ENCODE data around the gene NPFF.

The NPFF gene

DNA sequence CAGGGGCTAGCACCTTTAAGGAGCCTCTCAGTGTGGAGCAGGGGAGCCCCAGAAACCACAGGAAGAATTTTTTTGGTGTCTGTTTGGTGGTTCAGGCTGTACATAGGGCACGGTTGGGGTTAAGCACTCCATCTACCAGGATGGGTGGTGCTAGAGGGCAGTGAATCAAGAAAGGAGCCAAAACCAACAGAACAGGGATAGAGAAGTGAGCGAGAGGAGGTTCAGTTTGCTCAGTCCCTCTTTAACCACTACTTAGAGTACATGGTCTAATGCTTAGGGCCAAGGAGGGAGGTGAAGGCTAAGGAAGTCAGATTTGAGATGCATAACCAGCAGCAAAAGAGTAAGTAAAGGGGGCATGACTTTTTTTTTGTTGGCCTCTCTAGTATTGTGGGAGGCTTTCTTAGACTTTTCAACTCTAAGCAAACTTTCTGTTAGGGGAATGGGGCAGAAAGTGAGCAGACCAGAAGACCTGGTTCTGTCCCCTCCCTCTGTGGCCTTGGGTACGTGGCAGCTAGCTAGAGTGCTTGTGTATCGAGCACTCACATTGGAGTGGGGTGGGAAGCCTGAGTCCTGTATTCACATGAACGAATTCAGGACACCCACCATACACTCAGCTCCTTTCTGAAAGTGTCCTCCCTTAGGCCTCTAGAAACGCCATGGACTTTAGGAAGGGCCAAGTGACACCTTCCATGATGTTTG lies 6.6 kb upstream of the NPFF start:
- no peak for DNase-seq

DNA sequence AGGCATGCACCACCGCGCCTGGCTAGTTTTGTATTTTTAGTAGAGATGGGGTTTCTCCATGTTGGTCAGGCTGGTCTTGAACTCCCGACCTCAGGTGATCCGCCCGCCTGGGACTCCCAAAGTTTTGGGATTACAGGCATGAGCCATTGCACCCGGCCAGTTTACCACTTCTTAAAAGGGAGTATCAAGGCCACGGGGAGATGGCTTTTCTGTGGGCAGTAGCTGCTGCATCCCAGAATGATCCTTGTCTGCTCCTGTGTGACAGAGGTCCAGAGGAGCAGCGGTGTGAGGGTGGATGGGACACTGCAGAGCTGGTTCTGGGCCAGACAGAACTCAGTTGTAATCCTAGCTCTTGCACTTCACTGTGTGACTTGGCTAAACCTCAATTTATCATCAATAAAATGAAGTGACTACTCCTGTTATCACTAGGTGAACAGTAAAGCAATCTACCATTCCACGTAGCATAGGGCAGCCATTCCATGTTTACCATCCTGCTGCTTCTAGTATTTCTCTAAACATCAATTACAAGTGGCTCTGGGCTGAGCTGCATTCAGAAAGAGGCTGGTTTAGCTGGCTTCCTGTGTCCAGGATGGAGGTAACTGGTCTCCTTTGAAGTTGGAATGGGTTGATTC lies 3.0 kb upstream of the NPFF start:
- no peak for DNase-seq

DNA sequence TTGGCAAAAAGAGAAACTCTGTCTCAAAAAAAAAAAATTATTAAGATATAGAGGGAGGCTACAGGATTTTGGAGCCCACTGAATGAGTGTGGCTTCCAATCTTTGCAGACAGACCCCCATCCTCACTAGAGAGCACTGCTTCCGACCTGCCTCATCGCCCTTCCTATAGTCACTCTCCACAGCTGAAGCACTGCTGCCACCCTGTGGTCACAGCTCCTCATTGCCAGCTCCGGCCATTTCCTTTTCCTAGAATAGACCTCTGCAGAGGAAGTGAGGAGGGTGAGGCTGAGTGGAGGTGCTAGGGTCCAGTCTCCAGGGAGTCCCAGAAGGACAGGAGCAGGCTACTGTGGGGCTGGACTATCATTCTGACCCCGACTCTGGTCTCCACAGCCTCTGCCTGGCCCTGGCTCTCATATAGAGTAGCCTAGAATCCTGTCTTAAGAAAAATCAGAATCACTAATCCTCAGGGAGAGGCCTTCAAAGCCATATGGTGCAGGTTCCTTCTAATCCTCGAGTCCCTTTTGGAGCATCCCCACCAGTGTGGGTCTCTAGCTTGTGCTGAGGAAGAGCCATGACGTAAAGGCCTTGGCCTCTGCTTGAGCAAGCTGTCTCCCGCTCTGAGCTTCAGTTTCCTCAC lies 1.4 kb upstream of the NPFF start:
- DNase-seq: peak; percentile 76

DNA sequence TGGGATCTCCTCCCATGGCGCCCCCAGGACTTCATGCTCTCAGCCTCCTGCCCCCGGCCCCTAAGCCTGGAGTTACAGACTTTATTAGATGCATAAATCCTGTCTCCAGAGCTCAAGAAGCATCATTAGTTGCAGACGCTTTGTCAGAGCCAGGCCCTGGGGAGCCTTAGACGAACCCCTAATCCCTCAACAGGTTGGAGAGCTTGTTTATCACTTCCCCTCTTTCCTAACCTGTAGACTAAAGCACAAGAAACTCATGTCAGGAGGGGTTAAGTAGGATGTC lies 260 bp upstream of the NPFF start:
- no peak for DNase-seq

DNA sequence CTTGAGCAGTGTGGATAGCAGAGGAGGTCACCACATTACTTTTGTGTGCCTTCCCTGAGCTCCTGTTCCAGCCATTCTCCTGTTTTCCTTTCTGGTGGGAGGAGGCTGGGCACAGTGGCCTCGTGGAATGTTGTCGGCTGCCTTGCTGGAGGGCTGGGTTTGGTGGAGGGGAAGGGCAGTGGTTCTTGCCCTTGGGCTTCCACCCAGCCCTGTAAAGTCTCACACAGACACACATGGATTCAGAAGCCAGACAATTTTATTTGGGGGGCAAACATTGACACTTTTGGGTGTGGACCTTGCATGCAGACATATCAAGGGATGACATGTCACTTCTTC lies 866 bp downstream of the NPFF start:
- DNase-seq: no peak

DNA sequence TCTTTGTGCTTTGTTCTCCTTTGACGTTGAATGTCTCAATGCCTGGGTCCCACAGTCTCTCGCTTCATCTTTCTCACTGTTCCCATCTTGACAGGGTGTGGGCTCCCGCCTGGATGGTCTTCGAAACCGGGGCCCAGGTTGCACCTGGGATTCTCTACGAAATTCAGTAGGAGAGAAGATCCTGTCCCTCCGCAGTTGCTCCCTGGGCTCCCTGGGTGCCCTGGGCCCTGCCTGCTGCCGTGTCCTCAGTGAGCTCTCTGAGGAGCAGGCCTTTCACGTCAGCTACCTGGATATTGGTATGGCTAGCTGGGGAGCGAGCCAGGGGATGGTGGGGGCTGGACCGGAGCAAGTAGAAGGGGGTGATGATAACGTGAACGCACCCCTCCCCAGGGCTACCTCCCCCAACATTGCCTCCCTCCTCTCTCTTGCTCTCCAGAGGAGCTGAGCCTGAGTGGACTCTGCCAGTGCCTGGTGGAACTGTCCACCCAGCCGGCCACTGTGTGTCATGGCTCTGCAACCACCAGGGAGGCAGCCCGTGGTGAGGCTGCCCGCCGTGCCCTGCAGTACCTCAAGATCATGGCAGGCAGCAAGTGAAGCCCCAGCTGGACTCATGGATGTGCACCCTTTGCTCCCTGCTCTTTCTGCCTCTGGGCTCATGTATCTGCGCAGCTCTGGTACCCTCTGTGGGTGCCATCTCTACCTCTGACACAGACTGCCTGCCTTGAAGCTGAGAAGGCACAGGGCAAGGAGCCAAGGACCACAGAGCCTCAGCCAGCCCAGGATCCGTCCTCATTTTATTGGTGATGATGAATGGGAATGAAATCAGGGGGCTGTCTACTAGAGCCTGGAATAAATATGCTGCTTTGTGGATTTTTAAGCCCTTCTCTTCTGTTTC lies 1.5 kb downstream of the NPFF start:
- no peak for DNase-seq

DNA sequence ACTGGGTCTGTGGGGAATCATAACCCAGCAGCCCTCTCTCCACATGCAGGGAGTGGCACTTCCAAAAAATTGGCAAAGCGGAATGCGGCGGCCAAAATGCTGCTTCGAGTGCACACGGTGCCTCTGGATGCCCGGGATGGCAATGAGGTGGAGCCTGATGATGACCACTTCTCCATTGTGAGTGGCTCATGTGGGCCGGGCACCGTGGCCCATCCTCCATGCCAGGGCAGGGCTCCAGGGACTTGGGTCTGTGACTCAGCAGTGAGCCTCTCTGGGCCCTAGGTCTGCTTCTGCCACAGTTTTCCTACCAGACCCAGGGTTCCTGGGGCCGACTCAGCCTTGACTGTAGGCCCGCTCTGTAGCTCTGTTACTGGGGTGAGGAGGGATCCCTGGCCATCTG lies 2.2 kb downstream of the NPFF start:
- no peak for DNase-seq

DNA sequence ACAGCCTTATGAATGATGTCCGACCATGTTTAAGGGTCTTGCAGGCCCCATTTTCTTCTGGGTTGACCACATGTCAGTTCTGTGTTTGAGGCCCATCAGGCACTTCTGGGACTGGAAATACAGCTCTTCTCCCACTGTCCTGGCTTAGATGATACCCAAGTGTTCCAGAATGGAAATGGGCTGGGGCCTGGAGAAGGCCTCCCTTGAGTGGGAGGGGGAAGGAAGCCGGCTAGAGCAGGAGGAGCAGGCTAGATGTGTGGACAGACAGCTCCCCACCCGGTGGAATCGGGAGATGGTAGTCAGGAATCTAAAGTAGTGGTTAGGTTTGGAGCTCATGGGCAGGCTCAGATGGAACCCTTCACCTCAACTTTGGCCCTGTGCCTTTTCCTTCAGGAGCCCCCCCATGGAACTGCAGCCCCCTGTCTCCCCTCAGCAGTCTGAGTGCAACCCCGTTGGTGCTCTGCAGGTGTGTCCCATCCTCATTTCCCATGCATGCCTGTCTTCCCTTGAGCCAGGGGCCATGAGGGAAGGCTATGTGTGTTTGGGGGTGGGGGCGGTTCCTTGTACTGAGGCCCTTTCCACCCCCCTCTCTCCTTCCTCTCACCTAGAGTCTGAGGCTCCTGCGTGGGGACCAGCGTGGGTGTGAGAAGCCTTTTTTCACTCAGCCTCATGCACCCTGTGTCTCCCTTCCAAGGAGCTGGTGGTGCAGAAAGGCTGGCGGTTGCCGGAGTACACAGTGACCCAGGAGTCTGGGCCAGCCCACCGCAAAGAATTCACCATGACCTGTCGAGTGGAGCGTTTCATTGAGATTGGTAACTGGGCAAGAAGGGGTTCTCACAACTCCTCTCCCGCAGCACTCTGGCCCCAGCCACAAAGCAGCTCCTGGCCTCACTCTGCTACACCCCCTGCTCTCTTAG lies 3.0 kb downstream of the NPFF start:
- no peak for DNase-seq

DNA sequence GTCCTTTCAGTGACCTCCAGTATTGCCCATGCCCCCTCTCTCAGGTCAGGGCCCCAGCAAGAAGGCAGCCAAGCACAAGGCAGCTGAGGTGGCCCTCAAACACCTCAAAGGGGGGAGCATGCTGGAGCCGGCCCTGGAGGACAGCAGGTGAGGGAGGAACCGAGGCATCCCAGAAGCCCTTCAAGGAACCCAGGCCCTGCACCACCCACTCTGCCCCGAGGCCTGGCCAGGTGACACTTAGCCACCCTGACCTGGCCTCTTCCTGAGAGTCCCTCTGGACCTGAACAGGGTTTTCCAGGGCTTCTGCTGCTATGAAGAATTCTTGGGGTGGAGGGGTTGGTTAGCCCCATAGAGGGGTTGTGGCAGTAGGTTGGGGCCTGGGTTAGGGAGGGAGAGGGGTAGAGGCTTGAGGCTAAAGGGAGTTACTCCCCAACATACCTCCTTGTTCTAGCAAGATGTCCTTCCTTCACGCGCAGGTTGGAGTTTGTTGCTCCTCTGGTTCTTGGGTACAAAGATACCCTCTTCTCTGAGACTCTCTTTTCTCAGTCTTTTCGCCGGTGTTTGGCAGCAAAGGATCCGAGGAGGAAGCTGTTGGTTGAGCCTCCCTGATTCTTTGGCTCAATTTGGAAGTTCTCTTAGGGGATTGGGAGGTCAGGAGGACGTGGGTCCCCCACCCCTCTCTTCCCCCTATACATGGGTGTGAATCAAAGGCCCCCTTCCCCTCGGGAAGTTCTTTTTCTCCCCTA lies 4.1 kb downstream of the NPFF start:
- DNase-seq: no peak

DNA sequence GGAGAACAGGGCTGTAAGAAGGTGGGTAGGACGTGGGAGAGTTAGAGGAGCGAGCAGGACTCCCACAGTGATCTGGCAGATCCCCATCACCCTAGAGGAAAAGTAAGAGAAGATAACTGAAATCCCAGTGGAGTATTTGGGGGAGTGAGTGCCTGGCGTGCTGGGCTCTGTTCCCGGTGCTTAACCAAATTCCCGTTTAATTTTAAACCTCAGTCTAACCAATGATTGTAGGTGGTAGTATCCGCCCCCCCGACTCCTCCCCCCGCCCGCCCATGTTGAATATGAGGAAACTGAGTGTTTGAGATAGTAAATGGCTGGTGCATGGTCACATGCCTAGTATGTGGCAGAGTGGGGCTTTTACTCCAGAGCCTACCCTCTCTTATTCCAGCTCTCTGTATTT lies 5.0 kb downstream of the NPFF start:
- DNase-seq: no peak

DNA sequence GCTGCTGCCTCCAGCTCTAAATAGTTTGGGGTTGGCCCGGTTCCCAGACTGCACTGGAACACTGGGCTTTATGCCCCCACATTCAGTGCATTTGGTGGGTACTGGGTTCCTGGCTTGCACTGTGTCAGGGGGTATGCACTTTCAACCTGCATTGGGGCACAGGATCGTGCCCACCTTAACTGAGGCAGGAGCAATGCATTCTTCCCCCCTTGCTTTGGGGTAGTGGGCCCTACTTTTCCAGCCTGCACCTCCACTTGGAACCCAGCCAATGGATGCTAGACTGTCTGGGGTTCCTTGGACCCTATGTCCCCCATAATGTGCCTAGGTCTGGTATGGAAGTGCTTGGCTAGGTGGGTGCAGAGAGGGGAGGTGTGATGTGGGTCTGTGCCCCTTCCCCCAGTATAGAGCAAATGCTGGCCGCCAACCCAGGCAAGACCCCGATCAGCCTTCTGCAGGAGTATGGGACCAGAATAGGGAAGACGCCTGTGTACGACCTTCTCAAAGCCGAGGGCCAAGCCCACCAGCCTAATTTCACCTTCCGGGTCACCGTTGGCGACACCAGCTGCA lies 5.6 kb downstream of the NPFF start:
- no peak for DNase-seq

DNA sequence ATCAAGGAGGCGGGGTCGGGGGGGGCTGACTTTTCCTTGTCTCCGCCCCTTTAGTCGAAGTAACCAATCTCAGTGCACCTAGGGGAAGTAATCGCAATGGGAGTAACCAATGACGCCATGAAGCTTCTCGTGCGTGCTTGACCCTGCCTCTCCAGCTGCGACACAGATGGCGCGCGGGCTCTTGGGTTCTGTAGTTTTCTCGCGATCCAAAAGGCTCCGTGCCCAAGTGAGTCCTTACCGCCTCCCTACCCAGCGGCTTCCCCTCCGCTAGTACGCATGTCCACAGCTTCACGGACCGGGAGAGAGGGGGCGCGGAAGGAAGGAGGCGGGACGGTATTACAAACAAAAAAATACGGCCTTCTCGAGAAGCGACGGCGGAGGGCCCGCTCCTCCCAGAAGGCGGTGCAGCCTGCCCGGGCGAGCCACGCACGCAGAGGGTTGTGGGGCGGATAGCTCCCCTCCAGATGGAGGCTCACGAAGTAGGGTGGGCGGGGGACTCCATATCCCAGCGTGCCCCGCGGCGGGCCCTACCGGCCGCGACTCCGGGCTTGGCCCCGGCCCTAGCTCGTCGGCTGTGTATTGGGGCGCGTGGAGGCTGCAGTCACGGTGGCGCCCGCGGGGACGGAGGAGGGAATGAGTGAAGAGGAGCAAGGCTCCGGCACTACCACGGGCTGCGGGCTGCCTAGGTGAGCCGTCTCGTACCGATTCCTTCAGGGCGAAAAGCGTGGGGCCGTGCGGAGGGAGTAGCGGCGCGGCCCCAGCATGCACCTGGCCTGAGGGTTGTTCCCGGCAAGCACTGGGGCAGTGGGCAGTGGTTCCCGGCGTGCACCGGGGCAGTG lies 6.3 kb downstream of the NPFF start, which contains the start of gene TARBP2:
TSS of gene TARBP2 (plus strand) at position 508 of the 839 bp plus-strand sequence. CDS start at position 634, 126 bp downstream.
- peak; percentile 100 for DNase-seq

DNA sequence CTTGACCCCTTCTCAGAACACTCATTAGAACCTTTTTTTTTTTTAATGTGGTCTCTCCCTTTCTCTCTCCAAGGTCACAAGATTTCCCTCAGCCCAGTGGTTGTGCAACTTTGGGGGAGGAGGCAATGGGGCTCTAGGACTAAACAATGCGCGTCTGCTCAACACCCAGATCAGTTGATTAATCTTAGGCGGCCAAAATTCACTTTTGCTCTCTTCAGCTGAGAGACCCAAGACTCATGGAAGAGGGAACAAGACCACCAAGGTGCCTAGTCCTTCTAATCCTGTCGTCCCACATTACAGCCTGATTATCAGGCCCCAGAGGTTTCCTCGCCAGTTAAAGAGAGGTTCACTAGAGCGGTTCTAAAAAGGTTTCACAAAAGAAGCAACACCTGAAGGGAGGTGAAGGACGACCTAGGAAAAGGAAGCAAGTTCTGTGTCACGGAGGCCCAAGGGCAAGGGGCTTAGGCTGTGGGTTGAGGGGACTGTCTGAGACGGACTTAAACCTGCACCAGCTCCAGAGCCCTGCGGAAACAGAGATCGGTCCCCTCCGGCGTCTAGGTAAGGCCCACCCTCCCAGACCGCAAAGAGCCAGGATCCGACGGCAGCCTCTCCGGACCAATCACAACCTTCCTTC lies 7.0 kb downstream of the NPFF start:
- DNase-seq: peak; percentile 47

DNA sequence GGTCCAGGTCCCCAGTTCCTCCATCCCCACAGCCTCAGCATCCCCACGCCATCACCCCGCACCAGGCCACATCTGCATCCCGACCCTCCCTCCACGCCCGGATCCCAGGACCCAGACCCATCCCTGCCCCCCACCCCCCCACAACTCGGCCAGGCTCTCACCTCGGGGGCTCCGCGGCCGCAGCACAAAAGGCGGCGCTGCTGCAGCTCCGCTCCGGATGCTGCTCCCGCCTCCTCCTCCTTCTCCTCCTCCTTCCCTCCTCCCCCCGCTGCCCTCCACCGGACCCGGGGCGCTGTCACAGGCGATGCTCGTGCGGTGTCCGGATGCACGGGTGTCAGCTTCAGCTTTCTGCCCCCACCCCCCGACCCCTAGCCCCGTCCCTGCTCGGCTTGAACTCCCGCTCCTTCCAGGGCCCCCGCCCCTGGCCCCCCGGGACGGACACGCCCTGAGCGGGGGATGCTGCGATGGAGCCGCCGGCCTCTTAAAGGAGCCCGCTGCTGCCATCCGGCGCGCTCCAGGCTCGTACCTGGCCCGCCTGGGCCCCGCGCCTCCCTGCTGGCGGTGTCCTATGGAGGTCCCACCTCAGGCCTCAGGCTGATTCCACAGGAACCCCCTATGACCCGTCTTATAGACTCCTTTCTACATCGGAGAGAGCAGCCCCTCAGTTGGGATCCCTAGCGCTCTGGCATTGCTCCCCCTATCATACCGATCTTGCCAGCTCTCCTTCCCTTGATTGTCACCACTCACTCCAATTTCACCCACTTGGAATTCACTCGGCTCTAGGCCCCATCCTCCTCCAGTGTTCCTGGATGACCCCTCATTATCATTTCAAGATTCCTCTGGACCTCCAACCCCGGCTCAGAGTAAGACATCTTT lies 7.8 kb downstream of the NPFF start, which contains the start of gene MAP3K12:
TSS of gene MAP3K12 (minus strand) at position 193 of the 876 bp plus-strand sequence. CDS start 12,067 bp downstream, outside the sequence.
- peak; percentile 84 for DNase-seq

DNA sequence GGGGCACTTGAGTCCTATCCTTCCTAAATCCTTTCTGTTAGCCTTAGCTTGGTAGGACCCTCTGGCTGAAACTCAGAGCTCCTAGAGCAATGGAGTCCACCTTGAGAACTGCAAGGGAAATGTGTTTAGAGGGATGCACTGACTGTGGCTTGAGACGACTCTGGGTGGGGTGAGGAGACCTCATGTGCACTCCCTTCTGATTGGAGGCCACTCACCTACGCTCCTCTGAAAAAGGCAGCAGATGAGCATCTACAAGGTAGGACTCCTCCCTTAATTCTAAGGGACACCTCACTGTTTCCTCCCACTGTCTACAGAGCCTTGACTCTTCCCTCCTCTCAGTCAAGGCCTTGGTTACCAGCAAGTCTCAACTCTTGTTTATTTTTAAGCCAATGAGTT lies 9.1 kb downstream of the NPFF start:
- no peak for DNase-seq

DNA sequence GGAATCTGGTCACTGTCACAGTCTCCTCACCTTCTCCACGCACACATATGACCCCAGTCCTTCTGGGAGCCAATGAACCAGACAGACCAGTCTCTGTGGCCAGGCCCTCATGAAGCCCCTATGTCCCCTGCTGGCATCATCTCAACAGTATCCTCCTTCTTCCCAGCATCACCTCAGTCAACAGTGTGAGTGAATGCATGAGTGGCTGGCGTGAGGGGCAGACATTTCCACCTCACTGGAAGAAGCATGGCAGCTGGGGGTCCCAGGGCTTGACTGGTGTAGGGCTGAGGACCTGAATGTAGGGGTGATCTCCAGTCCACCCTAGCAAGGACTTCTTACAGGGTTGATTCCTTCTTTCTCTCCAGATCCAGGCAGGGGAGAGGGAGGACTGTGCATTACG lies 9.8 kb downstream of the NPFF start:
- DNase-seq: no peak

DNA sequence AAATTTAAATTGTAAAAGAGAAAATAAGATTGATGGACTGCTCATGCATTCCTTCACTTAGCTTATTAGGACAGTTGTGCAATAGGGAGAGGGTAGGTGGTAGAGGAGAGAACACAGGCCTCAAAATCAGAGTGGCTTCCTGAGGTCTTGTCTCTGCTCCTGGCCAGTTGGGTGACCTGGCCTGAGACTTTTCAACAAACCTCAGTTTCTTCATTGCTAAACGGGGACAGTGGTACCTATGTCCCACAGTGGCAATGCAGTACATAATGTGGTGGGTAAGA lies 10.6 kb downstream of the NPFF start:
- no peak for DNase-seq

DNA sequence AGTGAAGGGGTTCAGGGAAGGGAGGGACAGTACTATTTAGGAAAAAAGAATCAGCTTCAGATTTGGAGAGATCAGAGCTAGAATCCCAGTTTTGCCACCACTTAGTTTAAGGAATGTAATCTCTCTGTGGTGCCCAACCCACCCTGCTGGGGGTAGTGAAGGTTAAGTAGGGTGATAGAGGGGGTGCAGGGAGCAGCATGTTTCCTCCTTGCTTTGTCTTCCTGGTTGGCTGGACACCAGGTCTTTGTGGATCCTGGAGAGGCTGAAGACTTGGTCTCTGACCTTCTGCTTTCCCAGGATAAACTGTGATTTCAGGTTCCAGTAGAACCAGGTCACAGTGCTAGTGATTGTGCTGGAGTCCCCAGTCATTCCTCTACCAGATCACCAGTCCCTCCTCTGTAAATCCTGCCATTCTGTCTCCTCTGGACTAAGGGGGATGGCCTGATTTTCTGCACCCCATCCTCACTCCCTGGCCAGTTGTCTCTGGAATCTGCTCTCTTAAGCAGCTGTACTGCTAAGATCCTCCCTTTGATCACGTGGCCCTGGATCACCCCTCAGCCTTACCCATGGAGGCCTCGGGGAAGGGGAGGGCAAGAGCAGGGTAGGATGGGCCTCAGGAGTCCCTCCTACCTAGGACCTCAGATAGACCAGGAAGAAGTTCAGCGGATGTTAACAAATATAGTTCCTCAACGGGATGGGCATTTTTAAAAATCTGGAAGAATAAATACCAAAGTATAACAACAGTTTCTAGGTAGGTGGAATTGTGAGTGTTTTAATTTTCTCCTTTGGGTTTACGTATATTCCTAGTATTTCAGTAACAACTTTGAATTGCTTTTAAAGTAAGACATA lies 11.2 kb downstream of the NPFF start:
- no peak for DNase-seq
